ENCODE measurements around the gene SLC6A9. TPM values are rescaled to one million over a fixed set of nuclear protein-coding genes. Genes with fewer than 3 reads are reported as not detected.
A peak's percentile ranks its signal among the peaks of the same experiment; 100 is the strongest.

The SLC6A9 gene
- total RNA-seq, 1 donor from 2014 or later, result 24.3 TPM

DNA sequence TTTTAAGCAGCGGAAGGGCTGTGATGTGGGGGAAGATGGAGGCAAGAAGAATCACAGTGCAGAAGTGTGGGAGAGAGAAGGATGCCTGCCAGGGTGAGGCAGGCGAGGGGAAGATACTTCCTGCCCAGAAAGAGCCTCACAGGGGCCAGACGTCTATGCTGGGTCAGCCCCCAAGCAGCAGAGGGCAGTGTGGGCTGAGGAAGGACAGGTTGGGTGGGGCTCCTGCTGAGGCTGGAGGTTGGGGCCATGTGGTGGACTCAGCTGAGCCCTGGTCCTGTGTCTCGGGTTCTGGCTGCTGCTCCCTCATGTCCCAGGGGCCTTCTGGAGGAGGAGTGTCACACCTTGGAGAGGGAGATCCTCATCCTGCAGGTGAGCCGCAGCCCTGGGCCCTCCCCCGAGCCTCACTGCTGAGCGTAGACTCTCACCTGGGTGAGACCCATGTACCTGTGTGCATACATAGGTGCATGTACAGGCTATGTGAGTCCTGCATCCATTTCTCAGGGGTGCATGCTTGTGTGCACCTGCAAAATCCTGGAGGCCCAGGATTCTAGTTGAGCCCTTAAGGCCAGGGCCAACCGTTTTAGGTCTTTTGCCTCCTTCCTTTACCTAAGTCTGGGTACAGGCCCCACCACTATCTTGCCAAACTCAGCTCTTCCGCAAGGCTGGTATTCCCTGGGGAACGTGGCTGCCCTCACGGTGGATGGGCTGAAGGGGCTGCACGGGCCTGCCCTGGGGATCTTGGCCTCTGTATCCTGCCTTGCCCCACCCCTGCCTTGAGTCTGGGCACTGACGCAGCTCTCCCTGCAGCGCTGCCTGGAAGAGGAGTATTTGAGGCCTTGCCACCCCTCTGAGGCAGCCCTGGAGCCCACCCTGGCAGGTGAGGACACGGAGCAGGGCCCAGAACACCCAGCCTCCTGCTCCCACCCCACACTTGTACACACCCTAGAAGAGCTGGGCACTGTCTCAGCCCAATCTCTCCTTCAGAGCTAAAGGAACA lies 36.2 kb downstream of the SLC6A9 start:
- no peak for DNase-seq (ENCODE audit: extremely low spot score in 2 of 2)
- peaks cover 18% of the 10 kb centered on the region for H3K4me1 ChIP-seq
- H3K36me3 ChIP-seq, result peaks cover 0 to 9% of the 10 kb centered on the region in 2 donors
- intact Hi-C loops (cut with DNase I), result no loop called here
- no peak overlapping the region for H3K27ac ChIP-seq
- TF ChIP-seq POLR2A (IDR thresholded peaks at IDR 0.05) (no peak), POLR2AphosphoS5 (IDR thresholded peaks at IDR 0.05; ENCODE audit: insufficient read depth in 1 of 2, low read depth in 1 of 2) (no peak)
- TF ChIP-seq, protein P1, sequence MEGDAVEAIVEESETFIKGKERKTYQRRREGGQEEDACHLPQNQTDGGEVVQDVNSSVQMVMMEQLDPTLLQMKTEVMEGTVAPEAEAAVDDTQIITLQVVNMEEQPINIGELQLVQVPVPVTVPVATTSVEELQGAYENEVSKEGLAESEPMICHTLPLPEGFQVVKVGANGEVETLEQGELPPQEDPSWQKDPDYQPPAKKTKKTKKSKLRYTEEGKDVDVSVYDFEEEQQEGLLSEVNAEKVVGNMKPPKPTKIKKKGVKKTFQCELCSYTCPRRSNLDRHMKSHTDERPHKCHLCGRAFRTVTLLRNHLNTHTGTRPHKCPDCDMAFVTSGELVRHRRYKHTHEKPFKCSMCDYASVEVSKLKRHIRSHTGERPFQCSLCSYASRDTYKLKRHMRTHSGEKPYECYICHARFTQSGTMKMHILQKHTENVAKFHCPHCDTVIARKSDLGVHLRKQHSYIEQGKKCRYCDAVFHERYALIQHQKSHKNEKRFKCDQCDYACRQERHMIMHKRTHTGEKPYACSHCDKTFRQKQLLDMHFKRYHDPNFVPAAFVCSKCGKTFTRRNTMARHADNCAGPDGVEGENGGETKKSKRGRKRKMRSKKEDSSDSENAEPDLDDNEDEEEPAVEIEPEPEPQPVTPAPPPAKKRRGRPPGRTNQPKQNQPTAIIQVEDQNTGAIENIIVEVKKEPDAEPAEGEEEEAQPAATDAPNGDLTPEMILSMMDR (IDR thresholded peaks at IDR 0.05), result no peak
- H3K27me3 ChIP-seq, result no peaks in the 10 kb centered on the region
- no peaks in the 10 kb centered on the region for H3K9me3 ChIP-seq
- H3K4me3 ChIP-seq, result no peak overlapping the region

- Histone ChIP-seq H3K4me3 (no peak overlapping the region), H3K36me3 (peaks cover 0 to 4% of the 10 kb centered on the region in 2 donors), H3K9me3 (no peaks in the 10 kb centered on the region), H3K4me1 (peaks cover 18% of the 10 kb centered on the region), H3K27ac (no peak overlapping the region), H3K27me3 (no peaks in the 10 kb centered on the region)
- intact Hi-C loops (cut with DNase I), result no loop called here
- no peak for TF ChIP-seq POLR2A (IDR thresholded peaks at IDR 0.05)
- TF ChIP-seq, protein P1 (IDR thresholded peaks at IDR 0.05), result no peak
- no peak for TF ChIP-seq POLR2AphosphoS5 (IDR thresholded peaks at IDR 0.05; ENCODE audit: insufficient read depth in 1 of 2, low read depth in 1 of 2)
- DNase-seq (ENCODE audit: extremely low spot score in 2 of 2), result no peak
Measured at GRCh38 chr1:43994071-43994470, 37.2 kb downstream of the SLC6A9 start.

GRCh38 chr1:43993206-43993914 lies 37.9 kb downstream of the SLC6A9 start:
- DNase-seq (ENCODE audit: extremely low spot score in 2 of 2), result no peak
- H3K27ac ChIP-seq, result no peak overlapping the region
- H3K36me3 ChIP-seq, result peaks cover 0 to 2% of the 10 kb centered on the region in 2 donors
- H3K9me3 ChIP-seq, result no peaks in the 10 kb centered on the region
- H3K4me1 ChIP-seq, result peaks cover 18% of the 10 kb centered on the region
- no peaks in the 10 kb centered on the region for H3K27me3 ChIP-seq
- intact Hi-C loops (cut with DNase I), result no loop called here
- TF ChIP-seq, protein P1 (IDR thresholded peaks at IDR 0.05), result no peak
- TF ChIP-seq POLR2AphosphoS5 (IDR thresholded peaks at IDR 0.05; ENCODE audit: insufficient read depth in 1 of 2, low read depth in 1 of 2) (no peak), POLR2A (IDR thresholded peaks at IDR 0.05) (no peak)
- H3K4me3 ChIP-seq, result no peak overlapping the region

- Histone ChIP-seq H3K27ac (peak overlapping the region; percentile 66), H3K4me3 (peak overlapping the region; percentile 77), H3K27me3 (no peaks in the 10 kb centered on the region), H3K9me3 (no peaks in the 10 kb centered on the region), H3K4me1 (peaks cover 18% of the 10 kb centered on the region), H3K36me3 (no peaks in the 10 kb centered on the region)
- TF ChIP-seq POLR2AphosphoS5 (IDR thresholded peaks at IDR 0.05; ENCODE audit: insufficient read depth in 1 of 2, low read depth in 1 of 2) (no peak), POLR2A (IDR thresholded peaks at IDR 0.05) (no peak)
- TF ChIP-seq, protein P1 (IDR thresholded peaks at IDR 0.05), result no peak
- intact Hi-C loops (cut with DNase I), result no loop called here
- no peak for DNase-seq (ENCODE audit: extremely low spot score in 2 of 2)
Measured at GRCh38 chr1:43992232-43992995, 38.8 kb downstream of the SLC6A9 start.
